GM19043 (cell line): ENCODE results near the gene RAPSN.
A peak's percentile ranks its signal among the peaks of the same experiment; 100 is the strongest.

Experiments used
- ATAC-seq: cut with Tn5 transposase; IDR thresholded peaks from one replicate; pipeline ENCODE4 v1.9.1; 2021; ENCODE audit warnings: low read depth; ENCODE audit not compliant: unreplicated experiment

Gene RAPSN

GRCh38 chr11:47435687-47436086 is 13.2 kb downstream of the RAPSN start:
- ATAC-seq, result no peak

GRCh38 chr11:47434011-47434786 is 14.7 kb downstream of the RAPSN start:
- no peak for ATAC-seq

DNA sequence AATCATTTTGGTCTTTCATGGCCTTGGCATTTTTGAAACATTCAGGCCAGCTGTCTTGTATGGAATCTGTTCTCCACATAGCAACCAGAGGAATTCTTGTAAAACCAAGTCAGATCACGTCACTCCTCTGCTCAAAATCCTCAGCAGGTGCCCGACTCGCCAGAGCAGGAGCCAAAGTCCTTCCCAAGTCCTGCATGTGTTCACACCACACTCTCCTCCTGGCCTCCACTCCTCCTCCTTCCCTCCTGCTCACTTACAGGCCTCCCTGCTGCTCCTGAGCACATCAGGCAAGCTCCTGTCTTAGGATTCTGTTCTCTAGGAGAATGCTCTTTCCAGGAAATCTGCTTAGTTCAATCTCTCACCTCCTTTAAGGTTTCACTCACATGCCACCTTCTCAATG is 15.8 kb downstream of the RAPSN start:
- no peak for ATAC-seq

GRCh38 chr11:47431356-47432083 is 17.4 kb downstream of the RAPSN start:
- ATAC-seq, result no peak

GRCh38 chr11:47430524-47430923 is 18.4 kb downstream of the RAPSN start:
- no peak for ATAC-seq

DNA sequence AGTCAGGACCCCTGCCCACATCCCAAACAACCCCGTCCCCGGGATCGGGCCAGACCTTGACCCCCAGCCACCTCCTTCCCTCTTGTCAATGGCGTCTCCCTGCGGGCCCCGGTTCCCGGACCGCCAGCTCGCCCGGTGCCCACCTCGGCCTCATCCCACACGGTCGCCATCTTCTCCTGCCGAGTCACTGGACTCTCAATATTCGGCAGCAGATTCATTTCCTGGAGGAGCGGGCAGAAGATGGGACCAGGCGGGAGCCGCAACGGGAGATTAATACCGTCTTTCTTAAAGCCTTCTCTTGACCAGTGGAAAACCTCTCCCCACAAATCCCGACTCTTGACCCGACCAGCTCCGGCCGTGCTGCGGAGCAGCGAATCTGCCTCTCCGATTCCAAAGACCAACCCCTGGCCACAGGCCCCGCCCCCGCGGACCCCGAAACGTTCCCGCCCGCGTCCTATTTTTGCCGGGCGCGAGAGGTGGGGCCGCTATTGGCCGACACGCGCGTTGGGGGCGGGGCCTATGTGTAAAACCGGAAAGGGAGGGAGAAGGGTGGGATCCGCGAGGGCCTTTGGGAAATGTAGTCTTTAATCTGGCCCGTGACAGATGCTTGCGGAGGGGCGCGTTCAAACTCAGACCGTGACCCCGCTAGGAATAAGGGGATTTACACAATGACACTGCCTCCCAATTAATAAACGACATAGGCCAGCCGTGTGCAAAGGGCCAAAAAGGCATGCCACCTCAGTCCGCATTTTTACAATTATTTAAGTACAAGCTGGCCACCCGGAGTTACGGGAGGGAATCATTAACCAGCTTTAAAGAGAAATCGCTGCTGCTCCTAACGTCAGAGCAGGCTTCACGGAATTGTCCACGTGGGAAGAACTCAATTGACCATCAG is 22.6 kb downstream of the RAPSN start, which contains the start of gene PSMC3:
Gene PSMC3 (minus strand): TSS at position 378 of the 895 bp plus-strand sequence. CDS start 160 bp downstream, at position 218.
- ATAC-seq, result peak; percentile 84

GRCh38 chr11:47425611-47426010 is 23.3 kb downstream of the RAPSN start:
- ATAC-seq, result no peak

DNA sequence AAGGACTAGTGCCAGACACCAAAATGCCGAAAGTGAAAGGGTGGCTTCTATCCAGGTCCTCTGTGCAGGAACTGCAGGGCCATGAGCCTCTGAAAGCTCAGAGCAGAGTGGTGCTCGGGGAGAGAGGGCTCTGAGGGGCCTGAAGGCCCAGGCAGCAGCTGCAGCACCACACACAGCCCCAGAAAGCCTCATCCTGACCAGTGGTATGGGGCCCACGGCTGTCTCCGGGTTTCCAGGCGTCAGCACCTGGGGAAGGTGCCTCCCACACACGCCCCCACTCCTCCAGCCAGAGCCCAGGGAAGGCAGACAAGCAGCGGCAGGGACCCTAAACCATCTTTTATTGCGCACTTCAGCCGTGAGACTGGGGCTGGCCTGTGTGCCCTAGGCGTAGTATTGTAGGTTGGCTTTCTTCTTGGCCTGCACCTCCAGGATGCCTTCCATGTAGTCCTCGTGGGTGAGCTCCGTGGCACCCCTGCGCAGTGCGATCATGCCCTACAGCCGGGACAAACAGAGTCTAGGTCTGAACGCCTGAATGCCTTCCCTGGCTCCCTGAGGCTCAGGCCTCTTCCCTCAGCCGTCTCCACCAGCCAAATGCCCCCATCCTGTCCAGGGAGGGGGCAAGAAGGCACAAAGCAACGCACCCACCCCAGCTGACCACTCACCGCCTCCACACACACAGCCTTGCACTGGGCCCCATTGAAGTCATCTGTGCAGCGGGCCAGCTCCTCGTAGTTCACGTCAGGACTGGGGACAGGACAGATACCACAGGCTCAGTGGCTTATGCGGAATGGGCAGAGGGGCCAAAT is 30.3 kb downstream of the RAPSN start:
- no peak for ATAC-seq

DNA sequence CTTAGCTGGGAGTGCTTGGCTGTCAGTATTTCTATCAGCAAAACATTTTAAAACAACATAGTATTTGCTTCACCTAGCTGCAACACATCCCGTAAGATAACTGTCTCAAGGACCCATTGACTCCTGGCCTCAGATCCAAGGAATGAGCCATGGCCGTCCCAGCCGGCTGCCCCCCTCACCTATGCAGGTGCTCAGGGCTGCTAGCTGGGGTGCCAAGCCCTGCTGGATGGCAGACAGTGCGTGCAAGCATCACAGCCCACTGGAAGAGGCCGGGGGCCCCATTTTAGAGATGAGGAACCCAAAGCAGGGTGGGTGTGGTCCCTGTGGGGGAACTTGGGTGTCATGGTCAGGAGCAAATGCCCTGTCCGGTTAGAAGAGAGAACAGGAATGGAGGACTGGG is 31.2 kb downstream of the RAPSN start:
- ATAC-seq, result no peak

- ATAC-seq, result no peak
Measured at GRCh38 chr11:47415949-47416472, 32.9 kb downstream of the RAPSN start.

DNA sequence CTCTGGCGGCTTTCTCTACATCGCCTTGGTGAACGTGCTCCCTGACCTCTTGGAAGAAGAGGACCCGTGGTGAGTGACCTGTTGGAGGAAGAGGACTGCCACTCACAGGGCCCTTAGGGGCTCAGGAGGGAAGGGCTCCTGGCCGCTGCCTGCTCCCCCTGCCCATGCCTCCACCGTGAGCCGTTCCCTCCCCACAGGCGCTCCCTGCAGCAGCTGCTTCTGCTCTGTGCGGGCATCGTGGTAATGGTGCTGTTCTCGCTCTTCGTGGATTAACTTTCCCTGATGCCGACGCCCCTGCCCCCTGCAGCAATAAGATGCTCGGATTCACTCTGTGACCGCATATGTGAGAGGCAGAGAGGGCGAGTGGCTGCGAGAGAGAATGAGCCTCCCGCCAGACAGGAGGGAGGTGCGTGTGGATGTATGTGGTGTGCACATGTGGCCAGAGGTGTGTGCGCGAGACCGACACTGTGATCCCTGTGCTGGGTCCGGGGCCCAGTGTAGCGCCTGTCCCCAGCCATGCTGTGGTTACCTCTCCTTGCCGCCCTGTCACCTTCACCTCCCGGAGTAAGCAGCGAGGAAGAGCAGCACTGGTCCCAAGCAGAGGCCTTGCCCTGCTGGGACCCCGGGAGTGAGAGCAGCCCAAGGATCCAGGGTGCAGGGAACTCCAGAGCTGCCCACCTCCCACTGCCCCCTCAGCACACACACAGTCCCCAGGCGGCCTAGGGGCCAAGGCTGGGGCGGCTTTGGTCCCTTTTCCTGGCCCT is 33.7 kb downstream of the RAPSN start:
- ATAC-seq, result no peak

DNA sequence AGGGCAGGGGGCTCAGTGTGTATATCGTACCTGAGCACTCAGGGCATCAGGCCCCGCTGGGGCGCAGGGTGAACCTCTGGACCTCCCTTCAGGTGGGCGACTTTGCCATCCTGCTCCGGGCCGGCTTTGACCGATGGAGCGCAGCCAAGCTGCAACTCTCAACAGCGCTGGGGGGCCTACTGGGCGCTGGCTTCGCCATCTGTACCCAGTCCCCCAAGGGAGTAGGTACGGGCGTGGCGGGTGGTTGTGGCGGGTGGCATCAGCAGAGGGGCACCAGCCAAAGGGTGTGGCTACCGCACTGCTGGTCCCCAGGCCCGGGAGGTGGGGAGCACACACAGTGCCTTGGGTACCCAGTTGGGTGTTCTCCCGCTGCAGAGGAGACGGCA is 34.3 kb downstream of the RAPSN start:
- no peak for ATAC-seq

- ATAC-seq, result no peak
Measured at GRCh38 chr11:47413908-47414684, 34.8 kb downstream of the RAPSN start.

DNA sequence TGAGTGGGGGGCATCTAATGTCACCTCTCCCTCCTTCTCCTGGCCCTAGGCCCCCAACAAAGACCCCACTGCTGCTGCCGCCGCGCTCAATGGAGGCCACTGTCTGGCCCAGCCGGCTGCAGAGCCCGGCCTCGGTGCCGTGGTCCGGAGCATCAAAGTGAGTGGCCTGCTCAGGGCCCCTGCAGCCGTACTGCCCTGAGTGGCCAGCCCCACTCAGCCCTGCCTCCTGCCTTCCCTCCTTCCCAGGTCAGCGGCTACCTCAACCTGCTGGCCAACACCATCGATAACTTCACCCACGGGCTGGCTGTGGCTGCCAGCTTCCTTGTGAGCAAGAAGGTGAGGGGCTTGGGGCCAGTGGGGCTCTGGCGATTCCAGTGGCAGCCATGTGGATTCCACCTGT is 35.6 kb downstream of the RAPSN start:
- no peak for ATAC-seq

DNA sequence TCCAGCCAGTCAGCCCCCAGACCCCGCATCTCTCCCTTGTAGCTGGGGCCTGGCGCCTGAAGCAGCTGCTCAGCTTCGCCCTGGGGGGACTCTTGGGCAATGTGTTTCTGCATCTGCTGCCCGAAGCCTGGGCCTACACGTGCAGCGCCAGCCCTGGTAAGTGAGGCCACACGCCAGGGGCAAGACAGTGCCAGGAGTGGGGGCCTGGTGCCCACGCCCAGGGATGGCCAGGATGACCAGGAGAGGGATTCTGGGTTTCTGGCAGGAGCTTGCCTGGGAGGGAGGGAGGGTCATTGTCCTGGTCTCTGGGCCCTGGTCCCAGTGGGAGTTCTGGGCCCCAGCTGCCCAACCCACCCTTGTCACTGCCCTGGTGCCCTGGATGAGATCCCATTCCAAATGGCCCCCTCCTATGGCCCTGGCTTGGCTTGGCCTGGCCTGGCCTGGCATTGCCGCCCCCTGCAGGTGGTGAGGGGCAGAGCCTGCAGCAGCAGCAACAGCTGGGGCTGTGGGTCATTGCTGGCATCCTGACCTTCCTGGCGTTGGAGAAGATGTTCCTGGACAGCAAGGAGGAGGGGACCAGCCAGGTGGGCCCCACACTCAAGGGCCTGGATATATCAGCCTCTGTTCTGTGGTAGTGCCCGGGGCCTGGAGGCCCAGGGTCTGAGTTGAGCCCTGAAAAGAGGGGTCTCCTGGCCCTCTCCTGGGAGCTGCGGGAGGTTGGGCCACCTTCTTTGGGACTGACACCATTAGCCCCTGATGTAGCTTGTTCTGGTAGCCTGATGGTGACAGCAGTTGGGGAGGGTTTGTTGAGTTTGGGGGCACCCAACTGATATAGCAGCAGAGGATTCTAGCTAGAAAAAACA is 36.8 kb downstream of the RAPSN start:
- ATAC-seq, result no peak

DNA sequence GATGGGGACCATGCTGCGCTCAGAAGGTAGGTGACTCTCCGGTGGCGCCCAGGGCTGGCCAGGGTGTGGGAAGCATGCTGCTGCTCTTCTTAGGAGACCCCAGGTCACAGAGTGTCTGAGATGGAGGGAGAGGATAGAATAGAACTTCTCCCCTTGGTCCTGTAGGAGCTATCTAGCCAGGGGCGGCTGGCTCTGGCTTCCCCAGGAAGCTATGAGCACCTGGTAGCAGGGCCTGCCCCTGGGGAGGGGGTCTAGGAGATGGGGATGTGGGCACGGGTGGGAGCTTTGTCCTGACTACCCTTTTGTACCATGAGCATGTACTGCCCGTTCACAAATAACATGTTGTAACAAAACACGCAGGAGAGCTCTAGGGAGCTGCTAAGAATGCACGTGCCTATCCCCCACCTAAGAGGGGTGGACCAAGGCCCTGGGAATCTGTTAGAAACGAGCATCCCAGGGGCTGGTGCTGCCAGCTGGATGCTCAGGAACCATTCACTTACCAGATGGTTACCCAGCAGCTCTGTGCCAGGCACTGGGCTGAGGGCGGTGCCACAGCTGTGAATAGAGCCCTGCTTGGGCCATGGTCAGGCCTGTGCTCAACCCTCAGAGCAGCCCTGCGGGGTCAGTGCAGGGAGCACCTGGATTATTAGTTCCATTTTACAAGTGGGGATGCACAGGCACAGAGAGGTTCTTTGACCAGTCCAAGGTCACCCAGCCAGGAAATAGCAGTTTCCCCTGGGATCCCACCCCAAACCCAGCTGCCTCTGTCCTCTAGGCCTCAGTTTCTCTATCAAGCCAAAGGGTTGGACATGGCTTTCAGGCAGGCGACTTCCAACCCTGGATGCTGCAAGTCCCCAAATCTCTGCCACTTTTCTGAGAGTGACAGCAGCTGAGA is 38.3 kb downstream of the RAPSN start:
- ATAC-seq, result no peak
